ENCODE results near the gene PCDHB7.
"Not testable (repeated sequence)": the region's sequence is repeated elsewhere in the genome, so short reads cannot be mapped to it uniquely, and the experiment has no call there.

The PCDHB7 gene

GRCh38 chr5:141174291-141175104, 2.1 kb downstream of the PCDHB7 start:
- DNase-seq (ENCODE audit: low spot score in 2 of 2); H3K4me3 Mint-ChIP-seq; ATAC-seq; H3K4me1 Mint-ChIP-seq; H3K9me3 Mint-ChIP-seq; H3K27ac Mint-ChIP-seq; H3K36me3 Mint-ChIP-seq: not testable (repeated sequence)

- no peaks in the 10 kb centered on the region for H3K4me1 Mint-ChIP-seq
- DNase-seq (ENCODE audit: low spot score in 2 of 2) (no peak), ATAC-seq (no peak)
- no peaks in the 10 kb centered on the region for H3K36me3 Mint-ChIP-seq
- H3K9me3 Mint-ChIP-seq = no peaks in the 10 kb centered on the region
- no peak overlapping the region for H3K4me3 Mint-ChIP-seq
- H3K27ac Mint-ChIP-seq = no peak overlapping the region
These were observed 3.5 kb downstream of the PCDHB7 start for GRCh38 chr5:141175933-141176332.

- H3K4me1 Mint-ChIP-seq; DNase-seq (ENCODE audit: low spot score in 2 of 2); H3K4me3 Mint-ChIP-seq; ATAC-seq; H3K9me3 Mint-ChIP-seq; H3K36me3 Mint-ChIP-seq; H3K27ac Mint-ChIP-seq: not testable (repeated sequence)
These were observed 5.2 kb downstream of the PCDHB7 start, which contains the start of gene PCDHB8 for GRCh38 chr5:141177577-141178191. TSS of gene PCDHB8 (plus strand) at chr5:141177790. CDS start at chr5:141178035, 245 bp downstream.

GRCh38 chr5:141179371-141179770, 6.9 kb downstream of the PCDHB7 start:
- not testable (repeated sequence) for H3K4me1 Mint-ChIP-seq; H3K9me3 Mint-ChIP-seq; H3K36me3 Mint-ChIP-seq; H3K27ac Mint-ChIP-seq; H3K4me3 Mint-ChIP-seq; DNase-seq (ENCODE audit: low spot score in 2 of 2); ATAC-seq

GRCh38 chr5:141179876-141180275, 7.4 kb downstream of the PCDHB7 start:
- H3K27ac Mint-ChIP-seq; H3K9me3 Mint-ChIP-seq; H3K4me3 Mint-ChIP-seq; H3K36me3 Mint-ChIP-seq; H3K4me1 Mint-ChIP-seq; ATAC-seq; DNase-seq (ENCODE audit: low spot score in 2 of 2): not testable (repeated sequence)

- Mint-ChIP-seq H3K4me1 (no peaks in the 10 kb centered on the region), H3K4me3 (no peak overlapping the region), H3K27ac (no peak overlapping the region), H3K36me3 (no peaks in the 10 kb centered on the region), H3K9me3 (peaks cover 4% of the 10 kb centered on the region)
- ATAC-seq (no peak), DNase-seq (ENCODE audit: low spot score in 2 of 2) (no peak)
These were observed 7.9 kb downstream of the PCDHB7 start for GRCh38 chr5:141180313-141180712.

- no peak within 1 kb of the TSS for H3K4me3 Mint-ChIP-seq
- ATAC-seq (no peak), DNase-seq (ENCODE audit: low spot score in 2 of 2) (no peak)
- H3K9me3 Mint-ChIP-seq = peaks cover 4% of the 10 kb centered on the region
- H3K4me1 Mint-ChIP-seq = peaks cover 6% of the 10 kb centered on the region
- no peaks in the 10 kb centered on the region for H3K36me3 Mint-ChIP-seq
- no peak within 1 kb of the TSS for H3K27ac Mint-ChIP-seq
These were observed 9.8 kb downstream of the PCDHB7 start, which contains the start of gene PCDHB16 for GRCh38 chr5:141182248-141182647. TSS of gene PCDHB16 (plus strand) at chr5:141182387. CDS start at chr5:141182560, 173 bp downstream.

- not testable (repeated sequence) for H3K4me3 Mint-ChIP-seq; H3K4me1 Mint-ChIP-seq; H3K36me3 Mint-ChIP-seq; ATAC-seq; H3K9me3 Mint-ChIP-seq; H3K27ac Mint-ChIP-seq; DNase-seq (ENCODE audit: low spot score in 2 of 2)
These were observed 11.8 kb downstream of the PCDHB7 start for GRCh38 chr5:141184117-141184855.

GRCh38 chr5:141186897-141187512, 14.6 kb downstream of the PCDHB7 start, which contains the start of gene PCDHB9:
TSS of gene PCDHB9 (plus strand) at chr5:141187161. CDS start at chr5:141187319, 158 bp downstream.
- peaks cover 10% of the 10 kb centered on the region for H3K9me3 Mint-ChIP-seq
- peaks cover 7% of the 10 kb centered on the region for H3K4me1 Mint-ChIP-seq
- H3K36me3 Mint-ChIP-seq = peaks cover 6% of the 10 kb centered on the region
- DNase-seq (ENCODE audit: low spot score in 2 of 2) = no peak
- H3K27ac Mint-ChIP-seq = no peak within 1 kb of the TSS
- peak within 1 kb of the TSS; percentile 26 for H3K4me3 Mint-ChIP-seq
- no peak for ATAC-seq

GRCh38 chr5:141188682-141189081, 16.2 kb downstream of the PCDHB7 start:
- not testable (repeated sequence) for H3K27ac Mint-ChIP-seq; DNase-seq (ENCODE audit: low spot score in 2 of 2); H3K36me3 Mint-ChIP-seq; H3K9me3 Mint-ChIP-seq; H3K4me3 Mint-ChIP-seq; H3K4me1 Mint-ChIP-seq; ATAC-seq

- H3K36me3 Mint-ChIP-seq; DNase-seq (ENCODE audit: low spot score in 2 of 2); H3K4me1 Mint-ChIP-seq; ATAC-seq; H3K4me3 Mint-ChIP-seq; H3K27ac Mint-ChIP-seq; H3K9me3 Mint-ChIP-seq: not testable (repeated sequence)
These were observed 16.7 kb downstream of the PCDHB7 start for GRCh38 chr5:141189131-141189530.

GRCh38 chr5:141192110-141192725, 19.8 kb downstream of the PCDHB7 start, which contains the start of gene PCDHB10:
TSS of gene PCDHB10 (plus strand) at chr5:141192353. CDS start at chr5:141192553, 200 bp downstream.
- H3K27ac Mint-ChIP-seq = no peak within 1 kb of the TSS
- ATAC-seq (no peak), DNase-seq (ENCODE audit: low spot score in 2 of 2) (no peak)
- H3K36me3 Mint-ChIP-seq = peaks cover 6% of the 10 kb centered on the region
- no peak within 1 kb of the TSS for H3K4me3 Mint-ChIP-seq
- peaks cover under 1% of the 10 kb centered on the region for H3K4me1 Mint-ChIP-seq
- H3K9me3 Mint-ChIP-seq = peaks cover 19% of the 10 kb centered on the region

- DNase-seq (ENCODE audit: low spot score in 2 of 2); H3K36me3 Mint-ChIP-seq: not testable (repeated sequence)
These were observed 21.9 kb downstream of the PCDHB7 start for GRCh38 chr5:141194332-141194731.

GRCh38 chr5:141196363-141196762, 23.9 kb downstream of the PCDHB7 start:
- ATAC-seq (no peak), DNase-seq (ENCODE audit: low spot score in 2 of 2) (no peak)
- H3K36me3 Mint-ChIP-seq = no peaks in the 10 kb centered on the region
- H3K4me1 Mint-ChIP-seq = no peaks in the 10 kb centered on the region
- no peak overlapping the region for H3K4me3 Mint-ChIP-seq
- H3K9me3 Mint-ChIP-seq = peaks cover 14% of the 10 kb centered on the region
- no peak overlapping the region for H3K27ac Mint-ChIP-seq

More at GRCh38 chr5:141194332-141194731, 21.9 kb downstream of the PCDHB7 start:
- not testable (repeated sequence) for H3K4me3 Mint-ChIP-seq, H3K4me1 Mint-ChIP-seq, H3K27ac Mint-ChIP-seq, ATAC-seq
- H3K9me3 Mint-ChIP-seq = peaks cover 14% of the 10 kb centered on the region
